Gastroesophageal sphincter (tissue), 4 donors: ENCODE data around the gene C1orf116. TPM values are rescaled to one million over a fixed set of nuclear protein-coding genes. Genes with fewer than 3 reads are reported as not detected.

Experiments
- ATAC-seq: fragments of 150-250 bp; one replicate; pipeline ENCODE4 v1.9.1; 2016; ENCODE audit warnings: mild to moderate bottlenecking, moderate library complexity
- H3K27ac ChIP-seq, 4 donors: fragments of 200-600 bp; sonication (generic) in 3 of 4; 1 replicate in 3 of 4; 2 replicates in 1 of 4; pipeline ENCODE4 v1.5.1; 2016 to 2019
- H3K27me3 ChIP-seq: fragments of 200-600 bp; sonication (generic); one replicate; pipeline ENCODE4 v1.5.1; 2019
- H3K36me3 ChIP-seq, 2 donors: fragments of 200-600 bp; sonication (generic); one replicate each; pipeline ENCODE4 v1.5.1; 2019; ENCODE audit warnings: control low read depth in 1 of 2
- H3K4me1 ChIP-seq, 3 donors: fragments of 200-600 bp; sonication (generic); 1 replicate in 2 of 3; 2 replicates in 1 of 3; pipeline ENCODE4 v1.5.1; 2016 to 2019; ENCODE audit warnings: control low read depth in 2 of 3
- H3K4me3 ChIP-seq, 2 donors: fragments of 200-600 bp; sonication (generic); one replicate each; pipeline ENCODE4 v1.5.1; 2019; ENCODE audit warnings: mild to moderate bottlenecking in 1 of 2, moderate library complexity in 1 of 2
- H3K9me3 ChIP-seq, 3 donors: fragments of 200-600 bp; sonication (generic); one replicate each; pipeline ENCODE4 v1.5.1; 2017 to 2019; ENCODE audit warnings: control low read depth in 2 of 3
- CTCF ChIP-seq, 4 experiments: fragments of 200-600 bp in 2 of 4; fragments of 450-650 bp in 2 of 4; sonication (generic) in 1 of 4; IDR thresholded peaks; one replicate each; pipeline ENCODE4 v1.5.1; 2017 to 2019; ENCODE audit warnings: antibody characterized with exemption in 4 of 4, mild to moderate bottlenecking in 2 of 4, moderate library complexity in 2 of 4
- EP300 ChIP-seq: sonication (generic); formaldehyde crosslinking; IDR thresholded peaks from one replicate; pipeline ENCODE4 v1.6.1; 2017; ENCODE audit warnings: antibody characterized with exemption, mild to moderate bottlenecking
- POLR2A ChIP-seq, 2 donors: fragments of 450-650 bp; IDR thresholded peaks; one replicate each; pipeline ENCODE4 v1.6.1; 2017; ENCODE audit warnings: antibody characterized with exemption in 2 of 2, mild to moderate bottlenecking in 2 of 2, moderate library complexity in 1 of 2
- POLR2AphosphoS5 ChIP-seq: sonication (generic); formaldehyde crosslinking; IDR thresholded peaks from one replicate; pipeline ENCODE4 v1.6.1; 2017; ENCODE audit warnings: antibody characterized with exemption
- WGBS, 2 donors: methylation state at CpG; one replicate each; pipeline ENCODE4 v1.1.5; 2018; ENCODE audit warnings: low coverage in 1 of 2; 5-methylcytosine and 5-hydroxymethylcytosine counted together
- total RNA-seq, 4 donors: library from RNA; depleted of rRNA; stranded (reverse); fragments of >200 nt; gene quantifications; one replicate each; pipeline ENCODE4 v1.1.0, GENCODE V29; 2016

Gene C1orf116
- total RNA-seq, 4 donors from 2014 or later: 0.19 to 3.7 (median 1.4) TPM; not detected in 1

- Histone ChIP-seq H3K36me3 (peaks cover 0 to 29% of the 10 kb centered on the region in 2 donors), H3K4me1 (peaks cover 0 to 20% (median 5%) of the 10 kb centered on the region in 3 donors), H3K4me3 (no peak overlapping the region), H3K9me3 (no peaks in the 10 kb centered on the region), H3K27ac (no peak overlapping the region), H3K27me3 (no peaks in the 10 kb centered on the region)
- 85 to 87% methylated on average over 3 to 4 of the region's 6 CpGs for WGBS, 2 donors
- ATAC-seq: no peak
- TF ChIP-seq POLR2AphosphoS5 (no peak), CTCF (IDR thresholded peaks at IDR 0.05) (no peak), EP300 (no peak), POLR2A (IDR thresholded peaks at IDR 0.05) (no peak)
Observed at GRCh38 chr1:207056673-207057072, 24.1 kb upstream of the C1orf116 start.

GRCh38 chr1:207055386-207056001 lies 22.9 kb upstream of the C1orf116 start:
- Histone ChIP-seq H3K36me3 (peaks cover 0 to 21% of the 10 kb centered on the region in 2 donors), H3K27ac (no peak overlapping the region), H3K27me3 (no peaks in the 10 kb centered on the region), H3K4me3 (no peak overlapping the region), H3K4me1 (peaks cover 0 to 28% (median 10%) of the 10 kb centered on the region in 3 donors), H3K9me3 (no peaks in the 10 kb centered on the region)
- no peak for ATAC-seq
- WGBS, 2 donors: 71 to 73% methylated on average over 3 of the region's 3 CpGs
- TF ChIP-seq POLR2AphosphoS5 (no peak), CTCF (IDR thresholded peaks at IDR 0.05) (no peak), POLR2A (IDR thresholded peaks at IDR 0.05) (no peak), EP300 (no peak)

- Histone ChIP-seq H3K9me3 (no peaks in the 10 kb centered on the region), H3K27ac (peak overlapping the region in 2 of 4 donors; percentile 94 to 98), H3K4me1 (peaks cover 0 to 31% (median 11%) of the 10 kb centered on the region in 3 donors), H3K36me3 (peaks cover 0 to 12% of the 10 kb centered on the region in 2 donors), H3K27me3 (no peaks in the 10 kb centered on the region), H3K4me3 (no peak overlapping the region)
- ATAC-seq: no peak
- 11 to 44% methylated on average over 1 to 2 of the region's 2 CpGs for WGBS, 2 donors
- TF ChIP-seq CTCF (IDR thresholded peaks at IDR 0.05) (no peak), POLR2AphosphoS5 (no peak), POLR2A (IDR thresholded peaks at IDR 0.05) (no peak), EP300 (no peak)
Observed at GRCh38 chr1:207054491-207054890, 21.9 kb upstream of the C1orf116 start.

GRCh38 chr1:207052911-207053769 lies 20.6 kb upstream of the C1orf116 start, which contains the start of gene PFKFB2:
Gene PFKFB2 (plus strand): TSS chr1:207053275. CDS start chr1:207054718, 1,443 bp downstream.
- no peaks in the 10 kb centered on the region for H3K9me3 ChIP-seq
- no peaks in the 10 kb centered on the region for H3K27me3 ChIP-seq
- 0 to 5% methylated on average over 11 to 12 of the region's 56 CpGs for WGBS, 2 donors
- peak; percentile 93 for ATAC-seq
- peak within 1 kb of the TSS; percentile 52 to 77 for H3K4me3 ChIP-seq
- TF ChIP-seq EP300 (no peak), POLR2A (IDR thresholded peaks at IDR 0.05) (peak; percentile 70 to 76), POLR2AphosphoS5 (peak; percentile 73), CTCF (IDR thresholded peaks at IDR 0.05) (peak in 3 of 4 experiments; percentile 28 to 62 (median 59))
- peaks cover 0 to 45% (median 14%) of the 10 kb centered on the region in 3 donors for H3K4me1 ChIP-seq
- peak within 1 kb of the TSS; percentile 63 to 98 (median 92) for H3K27ac ChIP-seq
- H3K36me3 ChIP-seq: peaks cover 0 to 26% of the 10 kb centered on the region in 2 donors
